ENCODE data around the gene DIP2B. TPM values are rescaled to one million over a fixed set of nuclear protein-coding genes. Genes with fewer than 3 reads are reported as not detected.

DIP2B gene
- total RNA-seq, 2 experiments from 2014 or later = 21.2 to 23.7 TPM

DNA sequence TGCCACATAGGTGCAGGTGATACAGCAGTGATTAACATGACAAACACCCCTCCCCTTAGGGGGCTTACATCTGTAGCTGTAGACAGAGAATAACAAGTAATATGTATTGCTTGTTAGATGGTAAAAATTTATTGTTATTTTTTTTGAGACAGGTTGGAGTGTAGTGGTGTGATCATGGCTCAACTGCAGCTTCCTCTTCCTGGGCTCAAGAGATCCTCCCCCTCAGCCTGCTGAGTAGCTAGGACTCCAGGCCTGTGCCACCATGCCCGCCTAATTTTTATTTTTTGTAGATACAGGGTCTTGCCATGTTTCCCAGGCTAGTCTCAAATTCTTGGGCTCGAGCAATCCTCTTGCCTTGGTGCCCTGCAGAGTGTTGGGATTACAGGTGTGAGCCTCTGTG is 19.8 kb downstream of the DIP2B start:
- DNase-seq (no peak), ATAC-seq (no peak)
- H3K4me1 Mint-ChIP-seq (ENCODE audit: low read depth) = peaks cover 47% of the 10 kb centered on the region
- no peak overlapping the region for H3K27ac Mint-ChIP-seq
- H3K36me3 Mint-ChIP-seq (ENCODE audit: low read depth) = peaks cover 24% of the 10 kb centered on the region
- ChIA-PET CTCF (interaction anchor here (1.4 to 1.5 kb wide), 2 partner anchors 8 to 20 kb away, joined by 6 to 7 read pairs; partner anchors contain the start of gene DIP2B), POLR2A (interaction anchor here (0.9 to 1.6 kb wide), 3 partner anchors 8 to 19 kb away, joined by 3 to 5 read pairs (median 4); partner anchors contain the start of gene DIP2B)
- intact Hi-C loops (cut with micrococcal nuclease) = no loop called here
- H3K9me3 Mint-ChIP-seq = no peaks in the 10 kb centered on the region
- no peaks in the 10 kb centered on the region for H3K27me3 Mint-ChIP-seq
- TF ChIP-seq, protein P1, sequence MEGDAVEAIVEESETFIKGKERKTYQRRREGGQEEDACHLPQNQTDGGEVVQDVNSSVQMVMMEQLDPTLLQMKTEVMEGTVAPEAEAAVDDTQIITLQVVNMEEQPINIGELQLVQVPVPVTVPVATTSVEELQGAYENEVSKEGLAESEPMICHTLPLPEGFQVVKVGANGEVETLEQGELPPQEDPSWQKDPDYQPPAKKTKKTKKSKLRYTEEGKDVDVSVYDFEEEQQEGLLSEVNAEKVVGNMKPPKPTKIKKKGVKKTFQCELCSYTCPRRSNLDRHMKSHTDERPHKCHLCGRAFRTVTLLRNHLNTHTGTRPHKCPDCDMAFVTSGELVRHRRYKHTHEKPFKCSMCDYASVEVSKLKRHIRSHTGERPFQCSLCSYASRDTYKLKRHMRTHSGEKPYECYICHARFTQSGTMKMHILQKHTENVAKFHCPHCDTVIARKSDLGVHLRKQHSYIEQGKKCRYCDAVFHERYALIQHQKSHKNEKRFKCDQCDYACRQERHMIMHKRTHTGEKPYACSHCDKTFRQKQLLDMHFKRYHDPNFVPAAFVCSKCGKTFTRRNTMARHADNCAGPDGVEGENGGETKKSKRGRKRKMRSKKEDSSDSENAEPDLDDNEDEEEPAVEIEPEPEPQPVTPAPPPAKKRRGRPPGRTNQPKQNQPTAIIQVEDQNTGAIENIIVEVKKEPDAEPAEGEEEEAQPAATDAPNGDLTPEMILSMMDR (IDR thresholded peaks at IDR 0.05) = no peak
- no peak overlapping the region for H3K4me3 Mint-ChIP-seq

- ATAC-seq (no peak), DNase-seq (no peak)
- Mint-ChIP-seq H3K4me3 (no peak overlapping the region), H3K4me1 (ENCODE audit: low read depth) (peaks cover 41% of the 10 kb centered on the region), H3K27me3 (no peaks in the 10 kb centered on the region), H3K9me3 (no peaks in the 10 kb centered on the region), H3K36me3 (ENCODE audit: low read depth) (peaks cover 24% of the 10 kb centered on the region), H3K27ac (peak overlapping the region; percentile 38)
- CTCF ChIA-PET = no interaction called here
- intact Hi-C loops (cut with micrococcal nuclease) = no loop called here
- POLR2A ChIA-PET = interaction anchor here (1.1 kb wide), 1 partner anchor 7 kb away, joined by 3 read pairs; no protein-coding TSS in a partner anchor
- TF ChIP-seq, protein P1 (IDR thresholded peaks at IDR 0.05) = no peak
Observed at GRCh38 chr12:50525422-50525821, 20.6 kb downstream of the DIP2B start.

DNA sequence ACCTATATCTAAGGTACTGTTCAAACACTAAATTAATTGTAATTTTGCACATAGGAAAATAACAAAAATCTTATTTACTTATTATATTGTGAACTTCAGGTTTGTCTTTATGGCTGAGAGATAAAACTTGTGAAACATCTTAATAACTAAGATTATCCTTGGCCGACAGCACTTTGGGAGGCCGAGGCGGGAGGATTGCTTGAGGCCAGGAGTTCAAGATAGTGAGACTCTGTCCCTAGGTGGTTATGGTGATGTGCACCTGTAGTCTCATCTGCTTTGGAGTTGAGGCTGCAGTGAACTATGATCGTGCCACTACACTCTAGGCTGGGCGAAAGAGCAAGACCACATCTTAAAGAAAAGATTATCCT is 22.6 kb downstream of the DIP2B start:
- Mint-ChIP-seq H3K9me3 (no peaks in the 10 kb centered on the region), H3K27ac (no peak overlapping the region), H3K4me1 (ENCODE audit: low read depth) (peaks cover 35% of the 10 kb centered on the region), H3K36me3 (ENCODE audit: low read depth) (peaks cover 23% of the 10 kb centered on the region), H3K27me3 (no peaks in the 10 kb centered on the region), H3K4me3 (no peak overlapping the region)
- intact Hi-C loops (cut with micrococcal nuclease) = no loop called here
- no peak for ATAC-seq
- DNase-seq = no peak
- TF ChIP-seq, protein P1 (IDR thresholded peaks at IDR 0.05) = no peak
- CTCF ChIA-PET = interaction anchor here (1.0 kb wide), 1 partner anchor 23 kb away, joined by 3 read pairs; the partner anchor contains the start of gene DIP2B
- POLR2A ChIA-PET = no interaction called here

GRCh38 chr12:50528800-50529199 is 24.0 kb downstream of the DIP2B start:
- intact Hi-C loops (cut with micrococcal nuclease) = no loop called here
- H3K27me3 Mint-ChIP-seq = no peaks in the 10 kb centered on the region
- H3K27ac Mint-ChIP-seq = peak overlapping the region; percentile 49
- peaks cover 20% of the 10 kb centered on the region for H3K36me3 Mint-ChIP-seq (ENCODE audit: low read depth)
- H3K4me3 Mint-ChIP-seq = no peak overlapping the region
- ChIA-PET POLR2A (interaction anchor here (1.1 to 5.6 kb wide), 2 partner anchors 9 to 25 kb away, joined by 3 to 36 read pairs; no protein-coding TSS in a partner anchor), CTCF (no interaction called here)
- peaks cover 30% of the 10 kb centered on the region for H3K4me1 Mint-ChIP-seq (ENCODE audit: low read depth)
- no peaks in the 10 kb centered on the region for H3K9me3 Mint-ChIP-seq
- no peak for DNase-seq
- TF ChIP-seq, protein P1 (IDR thresholded peaks at IDR 0.05) = no peak
- no peak for ATAC-seq

DNA sequence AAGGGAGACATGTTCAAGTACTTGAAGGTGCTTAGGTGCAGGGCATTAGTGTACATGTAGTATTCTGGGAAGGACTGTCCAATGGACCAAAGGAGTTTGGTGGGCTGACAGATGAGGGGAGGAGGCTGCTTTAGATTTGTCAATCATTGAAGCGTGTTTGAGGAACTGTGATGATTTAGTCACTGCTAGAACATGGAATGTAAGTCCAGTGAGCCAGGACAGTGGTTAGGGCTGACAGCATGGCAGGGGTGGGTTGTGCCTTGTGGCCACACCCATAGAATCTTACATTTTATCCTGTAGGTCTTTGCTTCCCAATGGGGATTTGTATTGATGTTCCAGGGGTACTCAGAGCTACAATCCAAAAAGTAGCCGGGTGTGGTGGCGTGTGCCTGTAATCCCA is 24.6 kb downstream of the DIP2B start:
- TF ChIP-seq, protein P1 (IDR thresholded peaks at IDR 0.05) = no peak
- Mint-ChIP-seq H3K4me3 (no peak overlapping the region), H3K4me1 (ENCODE audit: low read depth) (peaks cover 30% of the 10 kb centered on the region), H3K27ac (peak overlapping the region; percentile 62), H3K36me3 (ENCODE audit: low read depth) (peaks cover 16% of the 10 kb centered on the region), H3K9me3 (no peaks in the 10 kb centered on the region), H3K27me3 (no peaks in the 10 kb centered on the region)
- ChIA-PET CTCF (no interaction called here), POLR2A (interaction anchor here (1.1 to 5.6 kb wide), 2 partner anchors 10 to 25 kb away, joined by 3 to 36 read pairs; no protein-coding TSS in a partner anchor)
- ATAC-seq = no peak
- intact Hi-C loops (cut with micrococcal nuclease) = no loop called here
- no peak for DNase-seq

All from activated CD8-positive, alpha-beta T cell treated with anti-CD3 and anti-CD28 coated beads for 36 hours (primary cell).